Natural killer cell (primary cell): ENCODE measurements around the gene PIK3R2. TPM values are rescaled to one million over a fixed set of nuclear protein-coding genes. Genes with fewer than 3 reads are reported as not detected.

Experiments
- ATAC-seq, 3 donors: fragments of 150-1000 bp in 2 of 3; fragments of 200-7000 bp in 1 of 3; cut with Tn5 transposase; 1 replicate in 1 of 3; 2 replicates in 2 of 3; pipeline ENCODE4 v1.10.0; 2021; ENCODE audit warnings: mild to moderate bottlenecking in 2 of 3, moderate library complexity in 2 of 3
- DNase-seq, 2 donors: peaks; one replicate each; pipeline versions ENCODE4 v3.0.0 to v3.0.0-alpha.2; 2013 to 2021; ENCODE audit warnings: mixed read lengths in 1 of 2
- H3K27ac ChIP-seq: one replicate; pipeline ENCODE4 v1.5.1; 2013; ENCODE audit warnings: mild to moderate bottlenecking, low read length
- H3K27me3 ChIP-seq: one replicate; pipeline ENCODE4 v1.6.1; 2013; ENCODE audit warnings: low read length; ENCODE audit not compliant: control insufficient read depth, insufficient read depth
- H3K36me3 ChIP-seq: one replicate; pipeline ENCODE4 v1.6.1; 2013; ENCODE audit warnings: low read length; ENCODE audit not compliant: control insufficient read depth, insufficient read depth
- H3K4me1 ChIP-seq: one replicate; pipeline ENCODE4 v1.6.1; 2013; ENCODE audit warnings: low read length; ENCODE audit not compliant: control insufficient read depth, insufficient read depth
- H3K4me3 ChIP-seq: one replicate; pipeline ENCODE4 v1.5.1; 2013; ENCODE audit warnings: low read length
- H3K9me3 ChIP-seq: one replicate; pipeline ENCODE4 v1.6.1; 2013; ENCODE audit warnings: low read length; ENCODE audit not compliant: control insufficient read depth, insufficient read depth
- H3K27ac Mint-ChIP-seq, 2 donors: one replicate each; pipeline ENCODE4 v1.8.0; 2022; ENCODE audit warnings: mild to moderate bottlenecking in 2 of 2, mixed read lengths in 2 of 2, moderate library complexity in 1 of 2
- H3K27me3 Mint-ChIP-seq, 2 donors: one replicate each; pipeline ENCODE4 v1.8.0; 2022; ENCODE audit warnings: low read depth in 2 of 2, mixed read lengths in 2 of 2
- H3K36me3 Mint-ChIP-seq: one replicate; pipeline ENCODE4 v1.8.0; 2022; ENCODE audit warnings: mixed read lengths
- H3K4me1 Mint-ChIP-seq, 2 donors: one replicate each; pipeline ENCODE4 v1.8.0; 2022; ENCODE audit warnings: mixed read lengths in 2 of 2
- H3K4me3 Mint-ChIP-seq: one replicate; pipeline ENCODE4 v1.8.0; 2022; ENCODE audit warnings: mild to moderate bottlenecking, moderate library complexity, mixed read lengths
- H3K9me3 Mint-ChIP-seq, 2 donors: one replicate each; pipeline ENCODE4 v1.8.0; 2022; ENCODE audit warnings: mixed read lengths in 2 of 2
- WGBS: methylation state at CpG from one replicate; pipeline ENCODE4 v1.1.7; 2013; ENCODE audit warnings: missing lambda C conversion rate; ENCODE audit not compliant: insufficient coverage; 5-methylcytosine and 5-hydroxymethylcytosine counted together
- intact Hi-C: fragments of 100-400 bp; cut with micrococcal nuclease; formaldehyde crosslinking; loops from one replicate; pipeline ENCODE4 v1.14.2; 2022
- total RNA-seq, 4 donors: library from RNA; stranded (reverse); fragments of 120-200 nt in 1 of 4; gene quantifications; one replicate each; pipeline versions ENCODE4 v1.2.3 to v1.2.4, GENCODE V29; 2013 to 2022
- TF ChIP-seq, protein P1 (sequence below): fragments of 200-600 bp; IDR thresholded peaks from one replicate; pipeline ENCODE4 v1.8.0; 2022; ENCODE audit warnings: antibody characterized with exemption

The PIK3R2 gene
- total RNA-seq, 3 donors from 2014 or later (not counting 1 experiment from before 2014, with no cell fraction given): 12.3 to 26.4 (median 16.0) TPM

DNA sequence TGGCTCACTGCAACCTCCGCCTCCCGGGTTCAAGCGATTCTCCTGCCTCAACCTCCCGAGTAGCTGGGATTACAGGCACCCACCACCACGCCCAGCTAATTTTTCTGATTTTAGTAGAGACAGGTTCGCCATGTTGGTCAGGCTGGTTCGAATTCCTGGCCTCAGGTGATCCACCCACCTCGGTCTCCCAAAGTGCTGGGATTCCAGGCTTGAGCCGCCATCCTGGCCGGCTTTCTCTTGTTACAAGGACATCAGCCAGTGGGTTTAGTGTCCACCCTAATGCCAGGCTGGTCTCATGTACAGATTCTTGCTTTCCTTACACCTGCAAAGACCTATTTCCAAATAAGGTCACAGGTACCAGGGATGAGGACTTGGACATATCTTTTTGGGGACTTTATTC is 6.8 kb downstream of the PIK3R2 start:
- Mint-ChIP-seq H3K27ac (no peak overlapping the region), H3K4me1 (peaks cover 0 to 18% of the 10 kb centered on the region in 2 donors), H3K9me3 (no peaks in the 10 kb centered on the region), H3K36me3 (no peaks in the 10 kb centered on the region), H3K4me3 (no peak overlapping the region), H3K27me3 (no peaks in the 10 kb centered on the region)
- Histone ChIP-seq H3K36me3 (peaks cover 8% of the 10 kb centered on the region), H3K4me1 (peaks cover 16% of the 10 kb centered on the region), H3K4me3 (no peak overlapping the region), H3K27ac (no peak overlapping the region), H3K9me3 (no peaks in the 10 kb centered on the region), H3K27me3 (no peaks in the 10 kb centered on the region)
- TF ChIP-seq, protein P1, sequence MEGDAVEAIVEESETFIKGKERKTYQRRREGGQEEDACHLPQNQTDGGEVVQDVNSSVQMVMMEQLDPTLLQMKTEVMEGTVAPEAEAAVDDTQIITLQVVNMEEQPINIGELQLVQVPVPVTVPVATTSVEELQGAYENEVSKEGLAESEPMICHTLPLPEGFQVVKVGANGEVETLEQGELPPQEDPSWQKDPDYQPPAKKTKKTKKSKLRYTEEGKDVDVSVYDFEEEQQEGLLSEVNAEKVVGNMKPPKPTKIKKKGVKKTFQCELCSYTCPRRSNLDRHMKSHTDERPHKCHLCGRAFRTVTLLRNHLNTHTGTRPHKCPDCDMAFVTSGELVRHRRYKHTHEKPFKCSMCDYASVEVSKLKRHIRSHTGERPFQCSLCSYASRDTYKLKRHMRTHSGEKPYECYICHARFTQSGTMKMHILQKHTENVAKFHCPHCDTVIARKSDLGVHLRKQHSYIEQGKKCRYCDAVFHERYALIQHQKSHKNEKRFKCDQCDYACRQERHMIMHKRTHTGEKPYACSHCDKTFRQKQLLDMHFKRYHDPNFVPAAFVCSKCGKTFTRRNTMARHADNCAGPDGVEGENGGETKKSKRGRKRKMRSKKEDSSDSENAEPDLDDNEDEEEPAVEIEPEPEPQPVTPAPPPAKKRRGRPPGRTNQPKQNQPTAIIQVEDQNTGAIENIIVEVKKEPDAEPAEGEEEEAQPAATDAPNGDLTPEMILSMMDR: no peak
- WGBS: 97% methylated on average over 10 of the region's 10 CpGs
- no peak for ATAC-seq
- intact Hi-C loops: loop anchor here (5.0 kb wide), 1 partner anchor 92 kb away; no protein-coding TSS in a partner anchor
- no peak for DNase-seq

DNA sequence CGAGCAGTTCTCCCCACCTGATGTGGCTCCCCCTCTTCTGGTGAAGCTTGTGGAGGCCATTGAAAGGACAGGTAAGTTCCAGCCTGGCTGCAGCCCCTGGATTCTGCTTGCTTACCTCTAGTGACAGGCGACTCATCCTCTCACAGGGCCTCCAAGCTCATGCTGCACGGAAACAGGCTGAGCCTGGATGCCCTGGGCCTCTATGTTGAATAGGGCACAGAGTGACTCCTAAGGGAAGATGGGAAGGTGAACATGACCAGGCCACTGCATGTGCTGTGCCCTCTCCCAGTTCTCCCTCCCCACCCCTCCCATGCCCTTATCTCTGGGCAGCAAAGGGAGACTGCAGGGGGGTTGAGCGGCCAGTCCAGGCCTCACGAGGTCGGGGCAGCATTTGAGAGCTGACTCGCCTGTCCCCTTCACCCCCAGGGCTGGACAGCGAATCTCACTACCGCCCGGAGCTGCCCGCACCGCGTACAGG is 7.6 kb downstream of the PIK3R2 start:
- TF ChIP-seq, protein P1: no peak
- peaks cover 11% of the 10 kb centered on the region for H3K36me3 ChIP-seq
- no peaks in the 10 kb centered on the region for H3K27me3 ChIP-seq
- intact Hi-C loops: loop anchor here (5.0 kb wide), 1 partner anchor 92 kb away; no protein-coding TSS in a partner anchor
- 89% methylated on average over 13 of the region's 13 CpGs for WGBS
- no peaks in the 10 kb centered on the region for H3K27me3 Mint-ChIP-seq
- no peaks in the 10 kb centered on the region for H3K9me3 ChIP-seq
- H3K4me1 Mint-ChIP-seq: peaks cover 0 to 15% of the 10 kb centered on the region in 2 donors
- H3K27ac Mint-ChIP-seq: peak overlapping the region in 1 of 2 donors; percentile 42
- H3K36me3 Mint-ChIP-seq: peaks cover 2% of the 10 kb centered on the region
- H3K4me3 ChIP-seq: no peak overlapping the region
- peak overlapping the region; percentile 40 for H3K4me3 Mint-ChIP-seq
- H3K4me1 ChIP-seq: peaks cover 16% of the 10 kb centered on the region
- DNase-seq: peak in 1 of 2 donors; percentile 15
- H3K9me3 Mint-ChIP-seq: no peaks in the 10 kb centered on the region
- no peak for ATAC-seq
- no peak overlapping the region for H3K27ac ChIP-seq

DNA sequence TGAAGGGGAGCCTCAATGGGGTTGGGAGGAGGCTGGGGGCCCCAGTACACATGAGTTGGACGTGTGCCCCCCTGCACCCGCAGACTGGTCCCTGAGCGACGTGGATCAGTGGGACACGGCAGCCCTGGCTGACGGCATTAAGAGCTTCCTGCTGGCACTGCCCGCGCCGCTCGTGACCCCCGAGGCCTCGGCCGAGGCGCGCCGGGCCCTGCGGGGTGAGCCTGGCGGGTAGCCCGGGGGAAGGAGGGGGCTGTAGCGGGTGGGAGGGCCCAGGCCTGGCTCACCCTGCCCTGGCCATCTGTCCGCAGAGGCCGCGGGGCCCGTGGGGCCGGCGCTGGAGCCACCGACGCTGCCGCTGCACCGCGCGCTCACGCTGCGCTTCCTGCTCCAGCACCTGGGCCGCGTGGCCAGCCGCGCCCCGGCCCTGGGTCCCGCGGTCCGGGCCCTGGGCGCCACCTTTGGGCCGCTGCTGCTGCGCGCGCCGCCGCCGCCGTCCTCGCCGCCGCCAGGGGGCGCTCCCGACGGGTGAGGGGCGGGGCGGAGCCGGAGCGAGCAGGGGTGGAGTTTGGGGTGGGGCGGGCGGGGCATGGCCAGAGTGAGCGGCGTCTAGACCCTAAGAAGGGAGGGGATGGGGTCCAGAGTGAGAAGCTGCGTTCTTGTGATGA is 8.1 kb downstream of the PIK3R2 start:
- ATAC-seq: peak; percentile 98 to 99 (median 99)
- peaks cover 8% of the 10 kb centered on the region for H3K36me3 Mint-ChIP-seq
- peaks cover 0 to 13% of the 10 kb centered on the region in 2 donors for H3K4me1 Mint-ChIP-seq
- H3K27me3 Mint-ChIP-seq: no peaks in the 10 kb centered on the region
- WGBS: 6% methylated on average over 66 of the region's 66 CpGs
- TF ChIP-seq, protein P1: peak; percentile 65
- peak overlapping the region in 1 of 2 donors; percentile 42 for H3K27ac Mint-ChIP-seq
- Histone ChIP-seq H3K27me3 (no peaks in the 10 kb centered on the region), H3K4me3 (no peak overlapping the region), H3K4me1 (peaks cover 16% of the 10 kb centered on the region), H3K36me3 (peaks cover 16% of the 10 kb centered on the region), H3K27ac (no peak overlapping the region), H3K9me3 (no peaks in the 10 kb centered on the region)
- no peaks in the 10 kb centered on the region for H3K9me3 Mint-ChIP-seq
- peak; percentile 85 to 89 for DNase-seq
- no peak overlapping the region for H3K4me3 Mint-ChIP-seq
- intact Hi-C loops: loop anchor here (5.0 kb wide), 1 partner anchor 91 kb away; no protein-coding TSS in a partner anchor
